ENCODE data around the gene CTAGE15. TPM values are rescaled to one million over a fixed set of nuclear protein-coding genes. Genes with fewer than 3 reads are reported as not detected.
"Not testable (repeated sequence)": the region's sequence is repeated elsewhere in the genome, so short reads cannot be mapped to it uniquely, and the experiment has no call there.

CTAGE15 gene, protein sequence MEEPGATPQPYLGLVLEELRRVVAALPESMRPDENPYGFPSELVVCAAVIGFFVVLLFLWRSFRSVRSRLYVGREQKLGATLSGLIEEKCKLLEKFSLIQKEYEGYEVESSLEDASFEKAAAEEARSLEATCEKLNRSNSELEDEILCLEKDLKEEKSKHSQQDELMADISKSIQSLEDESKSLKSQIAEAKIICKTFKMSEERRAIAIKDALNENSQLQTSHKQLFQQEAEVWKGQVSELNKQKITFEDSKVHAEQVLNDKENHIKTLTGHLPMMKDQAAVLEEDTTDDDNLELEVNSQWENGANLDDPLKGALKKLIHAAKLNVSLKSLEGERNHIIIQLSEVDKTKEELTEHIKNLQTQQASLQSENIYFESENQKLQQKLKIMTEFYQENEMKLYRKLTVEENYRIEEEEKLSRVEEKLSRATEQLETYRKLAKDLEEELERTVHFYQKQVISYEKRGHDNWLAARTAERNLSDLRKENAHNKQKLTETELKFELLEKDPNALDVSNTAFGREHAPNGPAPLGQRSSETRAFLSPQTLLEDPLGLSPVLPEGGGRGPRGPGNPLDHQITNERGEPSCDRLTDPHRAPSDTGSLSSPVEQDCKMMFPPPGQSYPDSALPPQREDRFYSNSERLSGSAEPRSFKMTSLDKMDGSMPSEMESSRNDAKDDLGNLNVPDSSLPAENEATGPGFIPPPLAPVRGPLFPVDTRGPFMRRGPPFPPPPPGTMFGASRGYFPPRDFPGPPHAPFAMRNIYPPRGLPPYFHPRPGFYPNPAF
- total RNA-seq (2014; rRNA removed; shearing (Covaris generic)): not detected in 2 replicates

- H3K4me3 ChIP-seq; H3K27ac ChIP-seq; DNase-seq; H3K9me3 ChIP-seq (replicated peaks); H3K4me1 ChIP-seq; H3K27me3 ChIP-seq; H3K36me3 ChIP-seq: not testable (repeated sequence)
These were observed at the start of gene CTAGE15 for GRCh38 chr7:143571501-143571900. TSS of gene CTAGE15 (plus strand) at chr7:143571801. CDS start at chr7:143571818, 17 bp downstream.

GRCh38 chr7:143522309-143522916, 49.2 kb upstream of the CTAGE15 start:
- H3K4me3 ChIP-seq; H3K27me3 ChIP-seq; H3K27ac ChIP-seq; H3K36me3 ChIP-seq; H3K9me3 ChIP-seq (replicated peaks): not testable (repeated sequence)
- peaks cover 35% of the 10 kb centered on the region for H3K4me1 ChIP-seq
- DNase-seq: peak in 1 of 2 experiments; percentile 18

GRCh38 chr7:143531169-143531926, 40.3 kb upstream of the CTAGE15 start:
- H3K9me3 ChIP-seq (replicated peaks); H3K4me1 ChIP-seq; H3K4me3 ChIP-seq; H3K27me3 ChIP-seq; DNase-seq; H3K36me3 ChIP-seq; H3K27ac ChIP-seq: not testable (repeated sequence)

DNA sequence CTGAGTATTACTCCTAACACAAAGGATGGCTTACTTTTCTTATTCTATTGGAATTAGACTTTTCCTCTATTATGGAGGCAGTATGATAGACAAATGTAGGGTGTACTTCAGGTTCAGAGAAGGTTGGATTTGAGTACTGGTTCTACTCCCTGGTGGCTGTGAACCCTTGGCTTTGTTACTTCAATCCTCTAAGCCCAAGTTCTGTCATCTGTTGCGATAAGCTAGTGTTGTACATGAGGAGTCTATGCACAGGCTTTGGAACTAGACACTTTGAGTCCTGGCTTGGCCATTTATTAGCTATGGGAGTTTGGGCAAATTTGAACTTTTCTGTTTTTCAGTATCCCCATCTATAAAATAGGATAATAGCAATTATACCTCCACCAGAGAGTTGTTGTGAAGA, 39.7 kb upstream of the CTAGE15 start:
- not testable (repeated sequence) for H3K4me1 ChIP-seq; DNase-seq; H3K4me3 ChIP-seq; H3K9me3 ChIP-seq (replicated peaks); H3K27ac ChIP-seq; H3K36me3 ChIP-seq; H3K27me3 ChIP-seq

DNA sequence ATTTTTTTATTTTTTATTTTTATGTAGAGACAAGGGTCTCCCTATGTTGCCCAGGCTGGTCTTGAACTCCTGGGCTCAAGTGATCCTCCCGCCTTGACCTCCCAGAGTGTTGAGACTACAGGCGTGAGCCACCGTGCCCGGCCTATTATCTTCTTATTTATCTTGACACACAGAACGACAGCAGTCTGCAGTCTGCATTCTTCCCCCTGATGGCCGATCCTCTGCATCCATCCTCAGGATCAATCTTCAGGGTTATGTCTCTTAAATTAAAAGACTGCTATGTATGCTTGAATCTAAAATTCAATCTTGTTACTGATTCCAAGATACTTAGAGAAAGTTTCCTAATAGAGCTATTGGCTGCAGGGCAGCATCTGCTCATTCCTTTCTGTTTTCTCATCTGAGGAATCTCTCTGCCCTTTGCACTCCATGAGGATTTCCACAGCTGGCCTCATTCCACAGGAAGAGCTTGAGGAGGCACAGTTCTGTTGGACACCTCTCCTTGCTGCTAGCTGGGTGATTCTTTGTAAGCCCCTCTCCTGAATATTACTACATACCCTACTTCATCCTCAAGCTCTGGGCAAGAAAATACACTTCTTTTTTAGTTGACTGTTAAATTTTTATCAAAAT, 38.3 kb upstream of the CTAGE15 start:
- not testable (repeated sequence) for H3K36me3 ChIP-seq; H3K27me3 ChIP-seq; H3K4me3 ChIP-seq; H3K4me1 ChIP-seq; H3K9me3 ChIP-seq (replicated peaks); DNase-seq; H3K27ac ChIP-seq

DNA sequence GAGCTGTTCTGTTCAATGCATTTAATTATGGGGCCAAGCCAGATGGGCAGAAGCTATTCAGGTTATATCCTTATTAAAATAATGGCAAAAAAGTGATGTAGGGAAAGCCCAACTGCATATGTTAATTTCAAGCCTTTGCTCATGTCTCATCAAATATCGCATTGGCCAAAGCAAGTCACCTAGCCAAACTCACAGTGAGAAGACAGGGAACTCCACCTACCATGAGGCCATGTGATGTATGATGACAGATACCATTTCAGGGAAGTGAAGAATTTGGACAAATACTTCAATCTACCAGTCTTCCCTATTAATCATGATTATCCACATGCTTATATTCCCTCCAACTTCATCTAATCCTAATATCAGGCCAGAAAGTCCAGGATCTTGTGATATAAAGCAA, 35.2 kb upstream of the CTAGE15 start:
- not testable (repeated sequence) for DNase-seq; H3K4me1 ChIP-seq; H3K36me3 ChIP-seq; H3K9me3 ChIP-seq (replicated peaks); H3K27me3 ChIP-seq; H3K4me3 ChIP-seq; H3K27ac ChIP-seq

DNA sequence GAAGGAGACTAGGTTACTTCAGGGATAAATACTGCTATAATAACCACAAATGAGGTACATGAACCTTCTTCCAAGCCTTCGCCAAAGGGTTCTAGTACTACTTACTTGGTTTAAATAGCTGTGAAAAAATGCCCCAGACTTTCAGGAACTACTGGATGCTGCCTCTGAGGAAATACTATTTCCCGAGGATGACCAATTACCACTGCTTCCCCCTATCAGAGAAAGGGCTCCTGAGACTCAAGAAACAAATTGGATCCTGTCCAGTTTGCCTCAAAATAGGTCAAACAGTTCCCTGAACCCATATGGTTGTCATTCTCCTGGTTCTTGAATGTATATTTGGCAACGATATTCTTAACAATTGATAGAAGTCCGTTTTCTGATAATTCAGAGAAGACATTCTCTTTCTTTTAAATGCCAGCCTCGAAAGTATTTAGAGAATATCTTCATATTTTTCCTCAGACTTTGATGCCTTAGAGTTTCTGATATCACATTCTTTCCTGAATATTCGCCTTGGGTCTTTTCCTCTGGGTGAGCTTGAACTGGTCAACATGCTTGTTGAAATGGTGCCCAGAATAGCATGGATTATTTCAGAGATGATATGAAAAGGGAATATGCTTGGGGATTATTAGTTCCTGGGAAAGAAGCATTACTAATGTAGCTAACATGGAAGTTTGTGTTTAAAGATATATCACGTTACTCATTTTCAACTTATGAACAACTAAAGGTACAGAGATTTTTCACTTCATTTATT, 28.1 kb upstream of the CTAGE15 start:
- H3K9me3 ChIP-seq (replicated peaks); H3K27me3 ChIP-seq; H3K36me3 ChIP-seq; DNase-seq; H3K27ac ChIP-seq; H3K4me1 ChIP-seq; H3K4me3 ChIP-seq: not testable (repeated sequence)

- H3K4me3 ChIP-seq; H3K4me1 ChIP-seq; H3K27me3 ChIP-seq; H3K36me3 ChIP-seq; H3K9me3 ChIP-seq (replicated peaks); H3K27ac ChIP-seq; DNase-seq: not testable (repeated sequence)
These were observed 15.6 kb upstream of the CTAGE15 start for GRCh38 chr7:143555968-143556367.

- not testable (repeated sequence) for H3K9me3 ChIP-seq (replicated peaks); H3K36me3 ChIP-seq; H3K27ac ChIP-seq; H3K27me3 ChIP-seq; H3K4me1 ChIP-seq; H3K4me3 ChIP-seq
- peak in 1 of 2 experiments; percentile 39 for DNase-seq
These were observed 8.3 kb upstream of the CTAGE15 start for GRCh38 chr7:143563306-143563705.

DNA sequence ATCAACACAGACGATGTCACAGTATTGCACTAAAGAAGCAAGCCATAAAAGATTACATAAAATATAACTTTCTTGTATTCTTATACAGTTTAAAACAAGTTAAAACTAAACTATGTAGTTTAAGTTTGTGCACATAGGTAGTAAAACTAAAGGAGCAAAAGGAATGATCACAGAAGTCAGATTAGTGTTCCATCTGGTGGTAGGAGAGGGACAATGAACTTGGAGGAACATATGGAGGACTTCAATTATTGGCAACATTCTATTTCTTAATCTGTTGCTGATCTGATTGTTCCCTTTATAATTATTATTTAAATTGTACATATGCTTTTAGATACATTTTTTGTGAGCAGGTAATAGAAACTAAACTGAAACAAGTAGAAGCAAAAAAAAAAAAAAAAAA, 5.6 kb upstream of the CTAGE15 start:
- H3K4me3 ChIP-seq; H3K27ac ChIP-seq; DNase-seq; H3K36me3 ChIP-seq; H3K4me1 ChIP-seq; H3K27me3 ChIP-seq; H3K9me3 ChIP-seq (replicated peaks): not testable (repeated sequence)

DNA sequence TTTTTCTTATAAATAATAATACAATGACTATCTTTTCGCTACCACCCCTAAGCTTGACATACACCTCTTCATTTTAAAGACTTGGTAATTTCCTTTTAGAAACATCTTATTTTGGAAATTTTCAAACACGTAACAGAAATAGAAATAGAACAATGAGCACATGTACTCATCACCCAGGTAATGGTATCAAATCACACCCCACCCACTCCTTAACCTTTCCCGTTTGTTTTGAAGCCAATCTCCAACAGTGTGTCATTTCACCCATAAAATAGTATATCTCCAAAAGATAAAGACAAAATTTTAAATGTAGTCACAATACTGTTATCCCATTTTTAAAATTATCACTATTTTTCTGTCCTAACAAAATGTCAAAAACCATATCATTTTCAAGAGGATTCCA, 16.6 kb downstream of the CTAGE15 start:
- DNase-seq; H3K4me3 ChIP-seq; H3K4me1 ChIP-seq; H3K27ac ChIP-seq; H3K27me3 ChIP-seq; H3K36me3 ChIP-seq; H3K9me3 ChIP-seq (replicated peaks): not testable (repeated sequence)

- not testable (repeated sequence) for H3K4me3 ChIP-seq; H3K36me3 ChIP-seq; H3K9me3 ChIP-seq (replicated peaks); H3K27ac ChIP-seq; H3K27me3 ChIP-seq; H3K4me1 ChIP-seq; DNase-seq
These were observed 18.3 kb downstream of the CTAGE15 start for GRCh38 chr7:143589897-143590296.

GRCh38 chr7:143598086-143598485, 26.5 kb downstream of the CTAGE15 start:
- not testable (repeated sequence) for H3K4me1 ChIP-seq; H3K27me3 ChIP-seq; H3K27ac ChIP-seq; H3K4me3 ChIP-seq; H3K9me3 ChIP-seq (replicated peaks); H3K36me3 ChIP-seq
- DNase-seq: peak in 1 of 2 experiments; percentile 0

DNA sequence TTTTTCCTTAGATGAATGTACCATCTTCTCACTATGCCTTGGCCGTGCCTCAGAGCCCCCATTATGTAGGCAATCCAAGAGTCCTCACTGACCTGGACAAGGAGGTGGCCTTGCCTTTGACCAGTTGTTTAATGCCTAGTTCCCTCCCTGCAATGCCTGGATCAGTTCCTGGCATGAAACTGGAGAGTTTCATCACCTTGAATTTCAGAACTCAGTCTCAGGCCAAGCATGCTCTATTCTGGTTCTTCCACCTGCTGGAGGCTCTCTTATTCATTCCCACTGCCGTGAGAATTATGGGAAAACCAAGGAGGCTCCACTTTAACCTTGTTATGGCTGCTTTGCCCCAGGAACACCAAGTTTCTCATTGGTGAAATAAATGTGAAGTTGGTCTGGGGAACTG, 31.9 kb downstream of the CTAGE15 start:
- H3K9me3 ChIP-seq (replicated peaks); H3K4me1 ChIP-seq; H3K36me3 ChIP-seq; H3K27ac ChIP-seq; H3K27me3 ChIP-seq; H3K4me3 ChIP-seq; DNase-seq: not testable (repeated sequence)

Measured in SJCRH30 (cell line).